MCF 10A (cell line): ENCODE measurements around the gene TBC1D7. TPM values are rescaled to one million over a fixed set of nuclear protein-coding genes. Genes with fewer than 3 reads are reported as not detected.

Experiments
- BruUV-seq: library from RNA; stranded (reverse); fragments of 400-500 nt; replicated peaks from 2 replicates; lab custom pipeline; 2021; lab: Mats Ljungman, UMichigan
- CTCF ChIA-PET: fragments of 300-600 bp; sonication (Branson Sonifier 250); formaldehyde crosslinking; extraction: SDS; loops from one replicate; lab custom pipeline; 2021; ENCODE audit warnings: antibody characterized with exemption, inconsistent platforms; lab: Yijun Ruan, JAX
- POLR2A ChIA-PET: fragments of 300-600, 350-650 bp; sonication (Branson Sonifier 250); formaldehyde crosslinking; extraction: SDS; loops from one replicate; lab custom pipeline; 2020; ENCODE audit warnings: antibody characterized with exemption, inconsistent platforms; lab: Yijun Ruan, JAX
- DNase-seq: peaks from one replicate; pipeline ENCODE4 v3.0.0-alpha.2; 2018; ENCODE audit not compliant: unreplicated experiment
- H3K27ac Mint-ChIP-seq: one replicate; pipeline ENCODE4 v1.8.0; 2022; ENCODE audit warnings: mild to moderate bottlenecking, low read depth, mixed read lengths; ENCODE audit not compliant: unreplicated experiment
- H3K27me3 Mint-ChIP-seq: one replicate; pipeline ENCODE4 v1.8.0; 2022; ENCODE audit warnings: mixed read lengths; ENCODE audit not compliant: insufficient read depth, unreplicated experiment
- H3K36me3 Mint-ChIP-seq: one replicate; pipeline ENCODE4 v1.8.0; 2022; ENCODE audit warnings: mild to moderate bottlenecking, moderate library complexity, mixed read lengths; ENCODE audit not compliant: insufficient read depth, unreplicated experiment
- H3K4me1 Mint-ChIP-seq: one replicate; pipeline ENCODE4 v1.8.0; 2022; ENCODE audit warnings: mixed read lengths; ENCODE audit not compliant: insufficient read depth, unreplicated experiment
- H3K4me3 Mint-ChIP-seq: one replicate; pipeline ENCODE4 v1.8.0; 2022; ENCODE audit warnings: mild to moderate bottlenecking, moderate library complexity, mixed read lengths; ENCODE audit not compliant: unreplicated experiment
- H3K9me3 Mint-ChIP-seq: one replicate; pipeline ENCODE4 v1.8.0; 2022; ENCODE audit warnings: mixed read lengths; ENCODE audit not compliant: unreplicated experiment
- CTCF ChIP-seq: fragments of 200-600 bp; IDR thresholded peaks from one replicate; pipeline ENCODE4 v1.8.0; 2022; ENCODE audit warnings: antibody characterized with exemption, mild to moderate bottlenecking; ENCODE audit not compliant: unreplicated experiment
- intact Hi-C: fragments of 100-400 bp; cut with micrococcal nuclease; formaldehyde crosslinking; loops from 2 replicates; pipeline ENCODE4 v1.14.1; 2022
- total RNA-seq: library from RNA; stranded (reverse); gene quantifications from 2 replicates; pipeline ENCODE4 v1.2.3, GENCODE V29; 2022

TBC1D7 gene
- total RNA-seq, 1 experiment from 2014 or later = 19.5 TPM

- ChIA-PET POLR2A (interaction anchor here (0.6 to 1.6 kb wide), 2 partner anchors 16 to 18 kb away, joined by 5 read pairs; no protein-coding TSS in a partner anchor), CTCF (no interaction called here)
- Mint-ChIP-seq H3K36me3 (peaks cover 3% of the 10 kb centered on the region), H3K4me1 (no peaks in the 10 kb centered on the region), H3K27me3 (no peaks in the 10 kb centered on the region), H3K27ac (no peak overlapping the region), H3K4me3 (no peak overlapping the region), H3K9me3 (no peaks in the 10 kb centered on the region)
- no peak for TF ChIP-seq CTCF
- intact Hi-C loops = no loop called here
- DNase-seq = no peak
- no TSS peak for BruUV-seq
Observed at GRCh38 chr6:13287104-13287503, 41.2 kb downstream of the TBC1D7 start.

- Mint-ChIP-seq H3K27me3 (no peaks in the 10 kb centered on the region), H3K9me3 (no peaks in the 10 kb centered on the region), H3K36me3 (no peaks in the 10 kb centered on the region), H3K4me1 (no peaks in the 10 kb centered on the region), H3K27ac (no peak overlapping the region), H3K4me3 (no peak overlapping the region)
- ChIA-PET POLR2A (interaction anchor here (0.6 to 2.0 kb wide), 2 partner anchors 17 to 1516 kb away, joined by 5 to 7 read pairs; no protein-coding TSS in a partner anchor), CTCF (no interaction called here)
- intact Hi-C loops = no loop called here
- no peak for DNase-seq
- BruUV-seq = no TSS peak
- no peak for TF ChIP-seq CTCF
Observed at GRCh38 chr6:13286181-13286580, 42.2 kb downstream of the TBC1D7 start.

- BruUV-seq = no TSS peak
- Mint-ChIP-seq H3K9me3 (no peaks in the 10 kb centered on the region), H3K4me1 (no peaks in the 10 kb centered on the region), H3K27me3 (no peaks in the 10 kb centered on the region), H3K27ac (no peak overlapping the region), H3K4me3 (no peak overlapping the region), H3K36me3 (no peaks in the 10 kb centered on the region)
- POLR2A ChIA-PET = interaction anchor here (0.7 to 2.0 kb wide), 2 partner anchors 17 to 488 kb away, joined by 4 to 7 read pairs; no protein-coding TSS in a partner anchor
- intact Hi-C loops = no loop called here
- no peak for TF ChIP-seq CTCF
- CTCF ChIA-PET = no interaction called here
- DNase-seq = no peak
Observed at GRCh38 chr6:13285705-13286104, 42.6 kb downstream of the TBC1D7 start.

- intact Hi-C loops = no loop called here
- no peak for TF ChIP-seq CTCF
- no peaks in the 10 kb centered on the region for H3K36me3 Mint-ChIP-seq
- H3K27ac Mint-ChIP-seq = no peak overlapping the region
- DNase-seq = no peak
- H3K4me3 Mint-ChIP-seq = no peak overlapping the region
- CTCF ChIA-PET = no interaction called here
- POLR2A ChIA-PET = interaction anchor here (2.0 kb wide), 1 partner anchor 18 kb away, joined by 7 read pairs; no protein-coding TSS in a partner anchor
- no peaks in the 10 kb centered on the region for H3K4me1 Mint-ChIP-seq
- BruUV-seq = no TSS peak
- no peaks in the 10 kb centered on the region for H3K9me3 Mint-ChIP-seq
- no peaks in the 10 kb centered on the region for H3K27me3 Mint-ChIP-seq
Observed at GRCh38 chr6:13284646-13285045, 43.7 kb downstream of the TBC1D7 start.
